ENCODE results near the gene MACROH2A2.

- TF ChIP-seq CTCF (IDR thresholded peaks at IDR 0.05 in 8 of 11, conservative IDR thresholded peaks at IDR 0.05 in 3 of 11) (no peak), POLR2A (IDR thresholded peaks at IDR 0.05) (no peak), POLR2AphosphoS5 (IDR thresholded peaks at IDR 0.05) (no peak)
Measured at GRCh38 chr10:70053218-70053840, 683 bp downstream of the MACROH2A2 start.
